ENCODE data around the gene OCA2.

DNA sequence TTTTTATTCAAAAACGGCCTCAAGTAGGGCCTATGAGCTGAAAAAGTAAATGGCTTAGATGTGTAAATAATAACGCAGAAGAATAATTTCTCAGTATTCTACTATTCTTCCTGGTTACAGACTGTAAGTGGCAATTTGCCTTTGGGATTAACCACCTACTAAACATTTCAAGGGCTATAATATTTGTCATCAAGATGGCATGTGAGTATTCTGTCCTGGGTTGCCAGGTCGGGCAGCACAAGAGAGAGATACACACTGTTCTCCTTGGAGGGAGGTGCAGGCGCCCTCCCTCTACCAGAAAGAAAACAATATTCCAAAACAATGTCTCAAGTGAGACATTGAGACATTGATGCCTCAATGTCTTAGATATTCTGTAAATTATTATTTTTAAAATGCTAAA is 278.4 kb downstream of the OCA2 start:
- TF ChIP-seq CEBPB (IDR thresholded peaks at IDR 0.05; ENCODE audit: low read depth, low read length) (no peak), POLR2A (IDR thresholded peaks at IDR 0.05; ENCODE audit: low read depth, low read length) (no peak), MAZ (IDR thresholded peaks at IDR 0.05; ENCODE audit: borderline replicate concordance, low read depth, low read length) (no peak), CHD1 (IDR thresholded peaks at IDR 0.05; ENCODE audit: low read depth, low read length) (no peak), MAFK (IDR thresholded peaks at IDR 0.05; ENCODE audit: low read depth, low read length) (no peak), FOS (IDR thresholded peaks at IDR 0.05; ENCODE audit: low read depth, low read length) (no peak), BHLHE40 (IDR thresholded peaks at IDR 0.05; ENCODE audit: low read depth, low read length) (no peak), RAD21 (IDR thresholded peaks at IDR 0.05; ENCODE audit: low read length) (no peak), USF2 (IDR thresholded peaks at IDR 0.05; ENCODE audit: low read depth, low read length) (no peak), MXI1 (IDR thresholded peaks at IDR 0.05; ENCODE audit: borderline replicate concordance, low read depth, low read length) (no peak)
- TF ChIP-seq, protein P1, sequence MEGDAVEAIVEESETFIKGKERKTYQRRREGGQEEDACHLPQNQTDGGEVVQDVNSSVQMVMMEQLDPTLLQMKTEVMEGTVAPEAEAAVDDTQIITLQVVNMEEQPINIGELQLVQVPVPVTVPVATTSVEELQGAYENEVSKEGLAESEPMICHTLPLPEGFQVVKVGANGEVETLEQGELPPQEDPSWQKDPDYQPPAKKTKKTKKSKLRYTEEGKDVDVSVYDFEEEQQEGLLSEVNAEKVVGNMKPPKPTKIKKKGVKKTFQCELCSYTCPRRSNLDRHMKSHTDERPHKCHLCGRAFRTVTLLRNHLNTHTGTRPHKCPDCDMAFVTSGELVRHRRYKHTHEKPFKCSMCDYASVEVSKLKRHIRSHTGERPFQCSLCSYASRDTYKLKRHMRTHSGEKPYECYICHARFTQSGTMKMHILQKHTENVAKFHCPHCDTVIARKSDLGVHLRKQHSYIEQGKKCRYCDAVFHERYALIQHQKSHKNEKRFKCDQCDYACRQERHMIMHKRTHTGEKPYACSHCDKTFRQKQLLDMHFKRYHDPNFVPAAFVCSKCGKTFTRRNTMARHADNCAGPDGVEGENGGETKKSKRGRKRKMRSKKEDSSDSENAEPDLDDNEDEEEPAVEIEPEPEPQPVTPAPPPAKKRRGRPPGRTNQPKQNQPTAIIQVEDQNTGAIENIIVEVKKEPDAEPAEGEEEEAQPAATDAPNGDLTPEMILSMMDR (conservative IDR thresholded peaks at IDR 0.05; ENCODE audit: low read depth, low read length) = no peak

Measured in IMR-90 (cell line).